Endothelial cell of umbilical vein (primary cell): ENCODE results near the gene RHOF.

ENCODE experiments used
- CTCF ChIP-seq, 2 donors: IDR thresholded peaks; 1 replicate in 1 of 2; 2 replicates in 1 of 2; pipeline ENCODE4 v1.5.1; 2011; ENCODE audit warnings: low read length in 2 of 2, mild to moderate bottlenecking in 2 of 2, moderate library complexity in 2 of 2, control low read depth in 1 of 2, inconsistent platforms in 1 of 2, low read depth in 1 of 2; ENCODE audit not compliant: insufficient read depth in 1 of 2; ENCODE audit errors: extremely low read depth in 1 of 2
- EZH2 ChIP-seq: IDR thresholded peaks from 2 replicates; pipeline ENCODE4 v1.6.1; 2012; ENCODE audit warnings: borderline replicate concordance, low read depth, mild to moderate bottlenecking, moderate library complexity, low read length, inconsistent platforms; ENCODE audit not compliant: severe bottlenecking
- MAX ChIP-seq: IDR thresholded peaks from 2 replicates; pipeline ENCODE4 v1.6.1; 2011; ENCODE audit not compliant: insufficient read depth, insufficient read length
- MYC ChIP-seq: IDR thresholded peaks from one replicate; pipeline ENCODE4 v1.6.1; 2011; ENCODE audit warnings: mild to moderate bottlenecking, low read depth, low read length
- POLR2A ChIP-seq: IDR thresholded peaks from 2 replicates; pipeline ENCODE4 v1.6.1; 2012; ENCODE audit warnings: low read depth, mild to moderate bottlenecking, control low read depth, low read length
- POLR2AphosphoS5 ChIP-seq: IDR thresholded peaks from 2 replicates; pipeline ENCODE4 v1.6.1; 2012; ENCODE audit warnings: low read depth, mild to moderate bottlenecking, control low read depth, low read length, moderate library complexity; ENCODE audit not compliant: insufficient read depth

GRCh38 chr12:121789233-121789781, 4.2 kb downstream of the RHOF start:
- TF ChIP-seq CTCF (IDR thresholded peaks at IDR 0.05; ENCODE audit: extremely low read depth in 1 of 2, insufficient read depth in 1 of 2, low read depth in 1 of 2, low read length in 2 of 2) (no peak), POLR2A (no peak), POLR2AphosphoS5 (no peak), MAX (no peak), EZH2 (no peak), MYC (no peak)
